Spleen (tissue), 11 donors: ENCODE data around the gene ABCA12. TPM values are rescaled to one million over a fixed set of nuclear protein-coding genes. Genes with fewer than 3 reads are reported as not detected.

ENCODE experiments used
- DNase-seq: peaks from one replicate; pipeline ENCODE4 v3.0.0-alpha.2; 2020
- H3K27ac ChIP-seq, 8 donors: fragments of 200-600 bp; sonication (generic) in 7 of 8; 1 replicate in 4 of 8; 2 replicates in 4 of 8; pipeline versions ENCODE4 v1.5.0 to v1.8.0; 2016 to 2021; ENCODE audit warnings: inconsistent platforms in 4 of 8, mild to moderate bottlenecking in 4 of 8, moderate library complexity in 1 of 8
- H3K27me3 ChIP-seq, 7 donors: fragments of 200-600 bp; sonication (generic) in 6 of 7; replicated peaks in 1 of 7; 1 replicate in 4 of 7; 2 replicates in 3 of 7; pipeline versions ENCODE4 v1.5.0 to v1.8.0; 2016 to 2021; ENCODE audit warnings: inconsistent platforms in 3 of 7, mild to moderate bottlenecking in 1 of 7
- H3K36me3 ChIP-seq, 6 donors: fragments of 200-600 bp; sonication (generic) in 5 of 6; 1 replicate in 4 of 6; 2 replicates in 2 of 6; pipeline versions ENCODE4 v1.5.0 to v1.8.0; 2016 to 2021; ENCODE audit warnings: inconsistent platforms in 2 of 6
- H3K4me1 ChIP-seq, 6 donors: fragments of 200-600 bp; sonication (generic) in 5 of 6; 1 replicate in 3 of 6; 2 replicates in 3 of 6; pipeline versions ENCODE4 v1.5.0 to v1.8.0; 2016 to 2021; ENCODE audit warnings: inconsistent platforms in 3 of 6
- H3K4me3 ChIP-seq, 8 donors: fragments of 200-600 bp; sonication (generic) in 7 of 8; 1 replicate in 4 of 8; 2 replicates in 4 of 8; pipeline versions ENCODE4 v1.5.0 to v1.8.0; 2016 to 2021; ENCODE audit warnings: inconsistent platforms in 4 of 8, mild to moderate bottlenecking in 4 of 8, moderate library complexity in 2 of 8
- H3K9me3 ChIP-seq, 8 donors: fragments of 200-600 bp; sonication (generic) in 7 of 8; 1 replicate in 4 of 8; 2 replicates in 4 of 8; pipeline versions ENCODE4 v1.5.0 to v1.8.0; 2016 to 2021; ENCODE audit warnings: inconsistent platforms in 4 of 8
- POLR2A ChIP-seq, 3 donors: fragments of 450-650 bp; IDR thresholded peaks; one replicate each; pipeline ENCODE4 v1.5.1; 2017; ENCODE audit warnings: antibody characterized with exemption in 3 of 3, mild to moderate bottlenecking in 1 of 3
- POLR2AphosphoS5 ChIP-seq, 3 donors: sonication (generic); formaldehyde crosslinking; IDR thresholded peaks; one replicate each; pipeline ENCODE4 v1.5.1; 2017; ENCODE audit warnings: antibody characterized with exemption in 3 of 3
- WGBS, 5 donors: extraction: QIAGEN DNeasy Blood & Tissue Kit in 3 of 5; methylation state at CpG; one replicate each; pipeline versions ENCODE4 v1.1.5 to v1.1.7; 2013 to 2018; 5-methylcytosine and 5-hydroxymethylcytosine counted together
- intact Hi-C: fragments of 100-400 bp; cut with DNase I; formaldehyde crosslinking; loops from one replicate; pipeline ENCODE4 v1.15.0; 2023; ENCODE audit warnings: low total_unique reads
- polyA plus RNA-seq, 3 donors: library from polyadenylated mRNA; stranded (reverse); fragments of 200-250 nt; gene quantifications; one replicate each; pipeline ENCODE4 v1.2.1, GENCODE V29; 2013
- total RNA-seq, 7 donors: library from RNA; depleted of rRNA in 3 of 7; stranded (reverse); fragments of >200 nt in 3 of 7; fragmentation: NEBNext Ultra II Directional in 4 of 7; extraction: Animal tissue kit (Norgen Biotek cat#: 25700) in 4 of 7; gene quantifications; one replicate each; pipeline versions ENCODE4 v1.1.0 to v1.2.1, GENCODE V29; 2016 to 2021
- TF ChIP-seq, protein P1 (sequence below), 11 experiments: fragments of 200-600 bp in 7 of 11; fragments of 450-650 bp in 4 of 11; sonication (generic) in 4 of 11; IDR thresholded peaks in 8 of 11; conservative IDR thresholded peaks in 3 of 11; 1 replicate in 7 of 11; 2 replicates in 4 of 11; pipeline versions ENCODE4 v1.4.0 to v1.8.0; 2016 to 2021; ENCODE audit warnings: antibody characterized with exemption in 11 of 11, inconsistent platforms in 4 of 11, mild to moderate bottlenecking in 1 of 11
- donor health status: healthy with polysubstance abuse.
- donor health status: DM: no; HTN: no; CAD: no; lungs with moderate emphysema.
- donor health status: DM: no; HTN: no; CAD: no.
- donor health status: Bipolar disorder and iron deficiency.
- donor health status: healthy.
- donor health status: DM: no; HTN: no; CAD: no.
- donor health status: DM: yes; HTN: yes; CAD: no.

Gene ABCA12
- total and polyA plus RNA-seq, 10 donors: not detected

DNA sequence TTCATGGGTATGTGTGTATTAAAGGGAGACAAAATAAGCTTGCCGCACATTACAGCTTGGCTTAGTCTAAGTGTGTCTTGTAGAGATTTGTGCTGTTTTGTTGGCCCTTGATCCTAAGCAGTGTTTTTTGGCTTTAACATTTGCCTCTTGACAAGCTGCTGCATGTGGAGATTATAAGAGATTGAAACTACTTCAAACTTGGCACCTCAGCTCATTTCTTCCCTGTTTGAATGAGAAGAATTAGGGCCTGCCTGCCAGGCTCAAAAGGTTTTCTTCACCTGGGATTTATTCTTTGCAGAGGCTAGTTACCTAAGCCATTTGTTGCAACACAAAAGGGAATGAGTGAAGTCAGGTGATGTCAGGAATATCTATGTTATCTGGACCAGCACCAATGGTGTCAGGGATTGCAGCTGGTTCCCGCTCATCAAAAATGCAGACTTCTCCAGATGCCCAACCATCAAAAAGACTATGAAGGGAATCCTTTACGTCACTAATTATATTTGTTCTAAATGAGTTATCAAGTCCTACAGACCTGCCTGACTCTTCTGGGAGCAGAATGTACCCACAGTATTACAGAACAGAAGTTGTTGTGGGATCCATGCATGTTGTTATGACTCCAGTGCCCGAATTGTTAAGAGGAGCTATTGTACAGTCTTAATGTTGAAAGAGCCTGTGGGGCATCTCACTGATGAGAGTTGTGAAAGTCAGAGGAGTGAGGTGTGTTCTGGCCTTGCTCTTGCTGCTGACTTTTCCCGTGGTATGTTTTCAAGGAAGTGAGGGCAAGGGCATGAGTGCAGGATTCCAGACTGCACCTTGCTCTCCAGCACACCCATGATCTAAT lies 31.0 kb downstream of the ABCA12 start:
- no peaks in the 10 kb centered on the region for H3K36me3 ChIP-seq
- no peak overlapping the region for H3K27ac ChIP-seq
- H3K4me3 ChIP-seq: no peak overlapping the region
- WGBS, 5 donors: 76 to 88% (median 86%) methylated on average over 5 of the region's 5 CpGs
- H3K27me3 ChIP-seq: no peaks in the 10 kb centered on the region
- H3K9me3 ChIP-seq: no peaks in the 10 kb centered on the region
- no peak for DNase-seq
- TF ChIP-seq, protein P1, sequence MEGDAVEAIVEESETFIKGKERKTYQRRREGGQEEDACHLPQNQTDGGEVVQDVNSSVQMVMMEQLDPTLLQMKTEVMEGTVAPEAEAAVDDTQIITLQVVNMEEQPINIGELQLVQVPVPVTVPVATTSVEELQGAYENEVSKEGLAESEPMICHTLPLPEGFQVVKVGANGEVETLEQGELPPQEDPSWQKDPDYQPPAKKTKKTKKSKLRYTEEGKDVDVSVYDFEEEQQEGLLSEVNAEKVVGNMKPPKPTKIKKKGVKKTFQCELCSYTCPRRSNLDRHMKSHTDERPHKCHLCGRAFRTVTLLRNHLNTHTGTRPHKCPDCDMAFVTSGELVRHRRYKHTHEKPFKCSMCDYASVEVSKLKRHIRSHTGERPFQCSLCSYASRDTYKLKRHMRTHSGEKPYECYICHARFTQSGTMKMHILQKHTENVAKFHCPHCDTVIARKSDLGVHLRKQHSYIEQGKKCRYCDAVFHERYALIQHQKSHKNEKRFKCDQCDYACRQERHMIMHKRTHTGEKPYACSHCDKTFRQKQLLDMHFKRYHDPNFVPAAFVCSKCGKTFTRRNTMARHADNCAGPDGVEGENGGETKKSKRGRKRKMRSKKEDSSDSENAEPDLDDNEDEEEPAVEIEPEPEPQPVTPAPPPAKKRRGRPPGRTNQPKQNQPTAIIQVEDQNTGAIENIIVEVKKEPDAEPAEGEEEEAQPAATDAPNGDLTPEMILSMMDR (IDR thresholded peaks at IDR 0.05 in 8 of 11, conservative IDR thresholded peaks at IDR 0.05 in 3 of 11): no peak
- TF ChIP-seq POLR2AphosphoS5 (IDR thresholded peaks at IDR 0.05) (no peak), POLR2A (IDR thresholded peaks at IDR 0.05) (no peak)
- H3K4me1 ChIP-seq: no peaks in the 10 kb centered on the region
- intact Hi-C loops: no loop called here

DNA sequence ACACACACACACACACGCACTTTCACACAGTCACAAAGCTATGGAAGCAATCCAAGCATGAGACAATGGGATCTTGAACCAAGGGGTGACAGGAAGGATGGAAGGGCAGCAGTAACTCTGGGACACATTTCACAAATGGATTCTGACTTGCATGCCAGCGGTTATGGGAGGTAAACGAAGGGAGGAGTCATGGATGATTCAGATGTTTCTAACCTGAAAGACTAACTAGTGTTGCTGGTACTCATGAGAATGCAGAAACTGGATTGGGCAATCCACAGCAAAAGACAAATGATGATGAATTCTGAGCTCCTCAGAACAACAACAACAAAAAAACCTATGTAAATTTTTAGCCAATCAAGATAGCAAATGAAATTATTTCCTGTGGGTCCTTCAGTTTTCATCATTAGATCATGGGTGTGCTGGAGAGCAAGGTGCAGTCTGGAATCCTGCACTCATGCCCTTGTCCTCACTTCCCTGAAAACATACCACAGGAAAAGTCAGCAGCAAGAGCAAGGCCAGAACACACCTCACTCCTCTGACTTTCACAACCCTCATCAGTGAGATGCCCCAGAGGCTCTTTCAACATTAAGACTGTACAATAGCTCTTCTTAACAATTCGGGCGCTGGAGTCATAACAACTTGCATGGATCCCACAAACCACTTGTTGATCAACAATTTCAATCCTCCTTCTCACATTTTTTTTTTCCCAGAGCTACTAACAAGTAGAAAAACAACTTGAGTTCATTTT lies 32.6 kb downstream of the ABCA12 start:
- H3K4me1 ChIP-seq: no peaks in the 10 kb centered on the region
- no peaks in the 10 kb centered on the region for H3K27me3 ChIP-seq
- no peaks in the 10 kb centered on the region for H3K9me3 ChIP-seq
- no peak overlapping the region for H3K4me3 ChIP-seq
- H3K27ac ChIP-seq: no peak overlapping the region
- DNase-seq: no peak
- intact Hi-C loops: no loop called here
- H3K36me3 ChIP-seq: no peaks in the 10 kb centered on the region
- 73 to 91% (median 77%) methylated on average over 5 of the region's 5 CpGs for WGBS, 5 donors
- TF ChIP-seq, protein P1 (IDR thresholded peaks at IDR 0.05 in 8 of 11, conservative IDR thresholded peaks at IDR 0.05 in 3 of 11): no peak
- TF ChIP-seq POLR2A (IDR thresholded peaks at IDR 0.05) (no peak), POLR2AphosphoS5 (IDR thresholded peaks at IDR 0.05) (no peak)

DNA sequence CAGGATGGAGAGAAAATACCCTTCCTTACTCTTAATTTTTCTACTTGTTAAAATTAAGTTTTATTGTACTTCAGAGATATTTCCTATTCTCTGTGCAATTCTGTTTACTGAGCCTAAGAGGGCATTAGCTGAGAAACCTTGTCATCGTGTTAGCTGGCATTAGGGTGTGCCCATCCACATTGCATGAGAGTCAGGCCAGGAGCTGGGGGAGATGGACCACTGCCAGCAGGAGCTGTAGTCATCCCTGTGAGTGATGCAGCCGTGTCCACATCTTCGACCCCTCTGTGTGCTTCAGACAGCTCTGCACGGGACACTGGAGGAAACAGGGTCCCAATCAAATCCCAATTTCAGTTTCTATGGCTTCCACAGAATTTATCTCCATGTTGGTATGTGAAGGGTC lies 34.2 kb downstream of the ABCA12 start:
- TF ChIP-seq POLR2AphosphoS5 (IDR thresholded peaks at IDR 0.05) (no peak), POLR2A (IDR thresholded peaks at IDR 0.05) (no peak)
- TF ChIP-seq, protein P1 (IDR thresholded peaks at IDR 0.05 in 8 of 11, conservative IDR thresholded peaks at IDR 0.05 in 3 of 11): no peak
- Histone ChIP-seq H3K27me3 (no peaks in the 10 kb centered on the region), H3K9me3 (no peaks in the 10 kb centered on the region), H3K4me1 (no peaks in the 10 kb centered on the region), H3K27ac (no peak overlapping the region), H3K36me3 (no peaks in the 10 kb centered on the region), H3K4me3 (no peak overlapping the region)
- intact Hi-C loops: no loop called here
- DNase-seq: no peak
- WGBS, 5 donors: 74 to 88% (median 79%) methylated on average over 4 of the region's 4 CpGs

GRCh38 chr2:215098875-215099274 lies 39.6 kb downstream of the ABCA12 start:
- Histone ChIP-seq H3K4me3 (no peak overlapping the region), H3K27ac (no peak overlapping the region), H3K36me3 (no peaks in the 10 kb centered on the region), H3K4me1 (no peaks in the 10 kb centered on the region), H3K27me3 (no peaks in the 10 kb centered on the region), H3K9me3 (peaks cover 0 to 20% (median 0%) of the 10 kb centered on the region in 8 donors)
- TF ChIP-seq POLR2A (IDR thresholded peaks at IDR 0.05) (no peak), POLR2AphosphoS5 (IDR thresholded peaks at IDR 0.05) (no peak)
- TF ChIP-seq, protein P1 (IDR thresholded peaks at IDR 0.05 in 8 of 11, conservative IDR thresholded peaks at IDR 0.05 in 3 of 11): no peak
- no peak for DNase-seq
- intact Hi-C loops: no loop called here
- WGBS, 5 donors: 85 to 96% (median 91%) methylated on average over 6 of the region's 6 CpGs
